HG02610 (cell line): ENCODE results near the gene CASP8AP2.
"Not testable (repeated sequence)": the region's sequence is repeated elsewhere in the genome, so short reads cannot be mapped to it uniquely, and the experiment has no call there.

Source experiments
- ATAC-seq: cut with Tn5 transposase; IDR thresholded peaks from one replicate; pipeline ENCODE4 v1.9.1; 2021; ENCODE audit warnings: mild to moderate bottlenecking, moderate library complexity; ENCODE audit not compliant: unreplicated experiment

The CASP8AP2 gene

GRCh38 chr6:89829472-89830169 is at the start of gene CASP8AP2:
Gene CASP8AP2, plus strand, starts transcription at chr6:89829880.
- ATAC-seq, result peak; percentile 98

DNA sequence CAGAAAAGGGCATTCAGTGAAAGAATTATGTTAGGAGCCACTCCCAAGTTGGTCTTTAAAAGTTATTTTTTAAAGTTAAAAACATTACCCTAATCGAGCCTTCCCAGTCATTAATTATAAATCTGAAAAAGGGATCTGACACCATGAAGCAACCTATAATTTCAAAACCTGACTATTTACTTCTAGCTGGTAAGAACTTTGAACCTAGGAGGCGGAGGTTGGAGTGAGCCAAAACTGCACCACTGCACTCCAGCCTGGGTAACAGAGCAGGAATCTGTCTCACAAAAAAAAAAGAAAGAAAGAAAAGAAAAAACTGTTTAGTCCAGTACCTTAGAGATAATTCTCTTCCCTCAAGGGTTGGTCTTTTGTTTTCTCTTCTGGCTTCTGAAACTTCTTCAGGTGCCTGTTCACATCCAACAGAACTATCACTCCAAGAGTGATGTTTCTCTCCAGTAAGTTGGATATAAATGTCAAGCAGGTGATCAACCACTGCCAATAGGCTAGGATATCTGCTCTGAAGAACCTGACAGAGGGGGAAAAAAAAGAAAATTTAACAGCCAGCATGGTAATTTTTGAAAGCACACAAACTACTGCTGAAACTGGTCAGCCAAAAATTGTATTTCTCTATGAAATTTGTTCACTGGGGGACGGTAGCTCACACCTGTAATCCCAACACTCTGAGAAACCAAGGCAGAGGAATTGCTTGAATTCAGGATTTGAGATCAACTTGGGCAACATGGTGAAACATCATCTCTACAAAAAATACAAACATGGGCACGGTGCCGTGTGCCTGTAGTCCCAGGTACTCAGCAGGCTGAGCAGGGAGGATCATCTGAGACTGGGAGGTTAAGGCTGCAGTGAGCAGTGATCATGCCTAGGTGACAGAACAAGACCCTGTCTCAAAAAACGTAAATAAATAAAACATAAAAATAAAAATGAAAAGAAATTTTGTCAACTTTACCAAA is 48.3 kb upstream of the CASP8AP2 start:
- no peak for ATAC-seq

GRCh38 chr6:89782222-89782621 is 47.5 kb upstream of the CASP8AP2 start:
- no peak for ATAC-seq

- ATAC-seq, result not testable (repeated sequence)
Observed at GRCh38 chr6:89783293-89783692, 46.4 kb upstream of the CASP8AP2 start.

GRCh38 chr6:89784838-89785237 is 44.8 kb upstream of the CASP8AP2 start:
- ATAC-seq, result no peak

- no peak for ATAC-seq
Observed at GRCh38 chr6:89786970-89787369, 42.7 kb upstream of the CASP8AP2 start.

DNA sequence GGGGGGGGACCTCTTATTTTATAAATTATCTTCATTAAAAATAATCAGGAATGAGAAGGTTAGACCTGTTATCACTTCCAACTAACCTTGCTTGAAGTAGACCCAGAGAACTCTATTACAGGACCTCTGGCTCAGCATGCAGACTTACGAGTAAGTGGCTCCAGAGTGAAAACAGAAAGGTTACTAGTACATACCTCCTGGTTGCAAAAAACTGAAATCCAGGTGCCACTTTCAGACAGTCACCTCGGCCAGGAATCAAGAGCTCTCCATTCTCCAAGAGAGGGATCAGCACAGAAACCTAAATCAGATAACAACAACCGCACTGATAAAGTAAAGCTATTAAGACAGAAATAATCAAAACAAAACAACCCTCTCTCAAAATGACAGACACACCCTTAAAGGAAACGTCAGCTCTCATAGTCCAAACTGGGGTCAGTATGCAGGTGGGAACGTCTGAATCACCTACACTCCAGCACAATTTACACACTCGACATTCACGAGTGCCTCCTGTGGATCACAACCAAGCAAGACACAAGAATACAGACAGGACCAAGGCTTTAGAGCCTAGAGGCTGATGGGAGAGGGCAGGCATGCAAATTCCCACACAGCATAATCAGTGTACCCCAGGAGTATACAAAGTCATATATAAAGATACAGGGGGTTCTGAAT is 41.9 kb upstream of the CASP8AP2 start:
- no peak for ATAC-seq

DNA sequence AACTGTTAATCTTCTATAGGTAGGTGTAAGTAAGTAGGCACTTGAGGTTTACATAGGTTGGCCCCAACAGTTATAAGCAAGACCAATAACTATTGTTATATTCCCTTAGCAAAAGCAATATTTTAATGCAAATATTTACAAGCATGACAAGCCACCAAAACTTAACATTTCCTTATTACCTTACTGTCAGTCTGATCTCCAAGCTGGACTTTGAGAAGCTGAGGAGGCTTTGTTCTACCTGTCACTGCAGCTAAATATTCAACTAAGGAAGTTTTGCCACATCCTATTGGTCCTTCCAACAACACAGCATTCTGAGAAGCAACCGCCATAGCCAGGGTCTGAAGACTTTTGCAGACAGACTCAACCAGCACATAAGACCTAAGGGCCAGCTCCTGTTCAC is 39.7 kb upstream of the CASP8AP2 start:
- ATAC-seq, result no peak

DNA sequence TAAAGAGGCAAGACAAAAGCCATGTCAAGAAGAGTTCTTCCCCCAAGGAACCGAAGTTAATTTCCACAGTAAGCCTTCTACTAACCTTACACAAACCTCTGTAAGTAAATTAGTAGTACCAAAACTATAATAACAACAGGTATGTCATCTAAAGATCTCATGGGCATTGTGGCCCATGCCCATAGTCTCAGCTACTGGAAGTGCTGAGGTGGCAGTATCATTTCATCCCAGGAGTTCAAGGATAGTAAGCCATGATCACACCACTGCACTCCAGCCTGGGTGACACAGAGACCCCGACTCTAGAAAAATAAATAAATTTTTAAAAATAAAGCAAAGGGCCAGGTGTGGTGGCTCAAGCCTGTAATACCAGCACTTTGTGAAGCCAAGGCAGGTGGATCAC is 39.3 kb upstream of the CASP8AP2 start:
- no peak for ATAC-seq

- peak; percentile 71 for ATAC-seq
Observed at GRCh38 chr6:89792881-89793280, 36.8 kb upstream of the CASP8AP2 start.

DNA sequence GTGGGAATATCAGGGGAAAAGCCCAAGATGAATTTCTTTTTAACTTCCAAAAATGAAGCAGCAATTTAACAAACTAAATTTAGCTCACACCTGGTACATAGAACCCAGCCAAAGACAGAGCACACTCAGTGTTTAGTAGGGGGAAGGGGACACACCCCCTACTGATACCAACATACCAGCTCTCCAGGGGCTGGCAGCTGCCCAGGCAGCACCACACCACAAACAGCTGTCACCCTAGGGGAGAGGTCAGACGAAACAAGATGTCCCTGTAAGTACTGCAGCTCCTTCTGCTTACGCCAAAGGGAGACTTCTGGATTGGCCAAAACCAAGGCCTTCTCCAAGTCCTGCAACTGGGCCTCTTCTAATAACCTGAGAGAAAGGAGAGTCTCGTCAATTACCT is 36.1 kb upstream of the CASP8AP2 start:
- ATAC-seq, result no peak

- peak; percentile 41 for ATAC-seq
Observed at GRCh38 chr6:89794324-89794723, 35.4 kb upstream of the CASP8AP2 start.

GRCh38 chr6:89797317-89797716 is 32.4 kb upstream of the CASP8AP2 start:
- no peak for ATAC-seq

GRCh38 chr6:89799096-89799495 is 30.6 kb upstream of the CASP8AP2 start:
- no peak for ATAC-seq

DNA sequence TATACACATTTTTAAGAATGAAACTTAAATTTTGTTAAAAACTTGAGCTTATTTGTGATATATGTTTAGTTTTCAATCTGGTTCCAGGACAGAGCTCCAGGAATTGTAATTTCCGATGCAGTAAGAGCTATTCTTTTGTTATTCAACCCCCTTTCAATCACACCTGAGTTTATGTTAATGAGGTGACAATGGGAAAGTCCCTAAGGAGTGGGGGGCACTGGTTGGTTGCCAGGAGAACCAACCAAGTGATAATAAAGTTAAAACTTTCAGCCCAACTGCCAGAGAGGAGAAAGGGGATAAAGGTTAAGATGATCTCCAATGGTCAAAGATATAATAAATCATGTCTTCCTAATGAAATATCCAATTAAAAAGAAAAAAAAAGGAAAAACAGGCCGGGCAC is 29.9 kb upstream of the CASP8AP2 start:
- ATAC-seq, result no peak

DNA sequence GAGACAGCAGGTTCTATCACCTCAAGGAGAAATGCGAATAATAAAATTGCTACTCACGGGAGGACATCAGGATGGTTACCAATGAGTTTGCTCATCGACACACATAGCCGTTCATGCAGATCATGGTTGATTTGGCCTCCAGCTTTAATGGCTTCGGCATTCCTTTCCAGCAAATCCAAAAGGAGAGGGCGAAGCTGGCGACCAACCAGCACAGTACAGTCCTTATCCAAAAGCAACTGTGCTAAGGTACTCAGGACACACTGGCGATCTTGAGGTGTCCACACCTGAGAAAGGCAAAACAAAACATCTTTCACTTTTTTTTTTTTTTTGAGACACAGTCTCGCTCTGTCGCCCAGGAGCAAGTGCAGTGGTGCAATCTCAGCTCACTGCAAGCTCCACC is 26.4 kb upstream of the CASP8AP2 start:
- ATAC-seq, result no peak

DNA sequence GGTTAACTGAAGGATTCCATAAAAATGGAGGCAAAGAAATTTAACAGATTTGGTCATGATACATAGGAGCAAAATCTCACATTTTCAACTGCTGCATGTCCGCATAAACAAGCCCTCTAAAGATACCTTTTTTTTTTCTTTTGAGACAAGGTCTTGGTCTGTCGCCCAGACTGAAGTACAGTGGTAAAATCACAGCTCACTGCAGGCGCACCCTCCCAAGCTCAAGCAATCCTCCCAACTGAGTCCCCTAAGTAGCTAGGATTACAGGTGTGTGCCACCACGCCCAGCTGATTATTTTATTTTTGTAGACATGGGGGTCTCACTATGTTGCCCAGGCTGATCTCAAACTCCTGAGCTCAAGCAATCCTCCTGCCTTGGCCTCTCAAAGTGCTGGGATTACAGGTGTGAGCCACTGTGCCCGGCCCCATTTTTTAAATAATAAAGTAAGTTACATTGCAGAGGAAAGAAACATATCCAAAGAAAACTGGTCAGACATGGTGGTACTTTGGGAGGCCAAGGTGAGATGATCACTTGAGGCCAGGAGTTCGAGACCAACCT is 23.8 kb upstream of the CASP8AP2 start:
- no peak for ATAC-seq

DNA sequence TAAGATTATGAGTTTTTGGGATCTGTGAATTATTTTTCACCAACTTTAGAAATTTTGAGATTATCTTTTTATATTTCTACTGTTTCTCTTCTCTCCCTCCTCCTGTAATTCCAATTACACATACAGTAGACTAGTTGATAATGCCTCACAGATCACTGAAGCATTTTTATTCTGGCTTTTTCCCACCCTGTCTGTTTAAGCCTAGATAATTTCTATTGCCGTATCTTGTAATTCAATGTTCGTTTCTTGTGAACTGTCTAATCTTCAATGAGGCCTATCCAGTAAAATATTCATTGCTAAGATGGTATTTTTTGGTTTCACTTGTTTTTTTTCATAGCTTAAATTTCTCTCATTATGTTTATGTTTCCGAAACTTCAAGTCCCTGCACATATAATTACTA is 22.1 kb upstream of the CASP8AP2 start:
- ATAC-seq, result no peak

- not testable (repeated sequence) for ATAC-seq
Observed at GRCh38 chr6:89813422-89813821, 16.3 kb upstream of the CASP8AP2 start.

DNA sequence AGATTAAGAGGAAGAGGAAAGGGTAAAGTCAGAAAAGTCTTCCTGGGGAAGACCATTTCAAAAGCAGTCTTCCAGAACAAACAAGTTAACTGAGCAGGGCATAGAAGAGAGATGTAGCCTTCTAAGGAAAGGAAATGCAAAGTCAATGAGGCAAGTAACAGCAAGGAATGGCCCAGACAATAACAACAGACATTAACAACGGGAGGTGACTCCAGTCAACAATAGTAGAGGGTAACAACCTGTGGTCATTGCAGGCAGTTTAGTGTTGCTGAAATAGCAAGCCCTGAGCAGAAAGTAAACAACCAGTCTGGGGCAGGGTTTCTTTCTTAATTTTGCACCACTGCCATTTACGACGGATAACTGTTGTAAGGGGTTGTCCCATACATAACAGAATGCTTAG is 12.2 kb upstream of the CASP8AP2 start:
- no peak for ATAC-seq

GRCh38 chr6:89818977-89819335 is 10.7 kb upstream of the CASP8AP2 start:
- peak; percentile 18 for ATAC-seq
